WTC11 (cell line): ENCODE results near the gene ERLEC1.

Source experiments
- AFF4 ChIP-seq: sonication (generic); formaldehyde crosslinking; IDR thresholded peaks from 2 replicates; pipeline ENCODE4 v1.8.1; 2023; ENCODE audit warnings: mild to moderate bottlenecking, missing genetic modification reagents, borderline replicate concordance
- ATF3 ChIP-seq: sonication (generic); formaldehyde crosslinking; conservative IDR thresholded peaks from 2 replicates; pipeline ENCODE4 v1.8.1; 2022; ENCODE audit warnings: mild to moderate bottlenecking, missing genetic modification reagents
- CBFB ChIP-seq: sonication (generic); formaldehyde crosslinking; IDR thresholded peaks from 2 replicates; pipeline ENCODE4 v1.8.1; 2022; ENCODE audit warnings: mild to moderate bottlenecking, low read depth, missing genetic modification reagents
- CTCF ChIP-seq: fragments of 200-600 bp; IDR thresholded peaks from 2 replicates; pipeline ENCODE4 v1.8.0; 2022; ENCODE audit warnings: antibody characterized with exemption
- E2F1 ChIP-seq: sonication (generic); formaldehyde crosslinking; IDR thresholded peaks from 2 replicates; pipeline ENCODE4 v1.8.0; 2022; ENCODE audit warnings: mild to moderate bottlenecking, missing genetic modification reagents
- MYBL2 ChIP-seq: sonication (generic); formaldehyde crosslinking; IDR thresholded peaks from 2 replicates; pipeline ENCODE4 v1.8.1; 2023; ENCODE audit warnings: mild to moderate bottlenecking, moderate library complexity, missing genetic modification reagents
- NR3C1 ChIP-seq: sonication (generic); formaldehyde crosslinking; conservative IDR thresholded peaks from 2 replicates; pipeline ENCODE4 v1.8.1; 2023; ENCODE audit warnings: low read depth, mild to moderate bottlenecking, missing genetic modification reagents
- USF1 ChIP-seq: sonication (generic); formaldehyde crosslinking; IDR thresholded peaks from 2 replicates; pipeline ENCODE4 v1.8.0; 2022; ENCODE audit warnings: mild to moderate bottlenecking, missing genetic modification reagents
- ZNF232 ChIP-seq: sonication (generic); formaldehyde crosslinking; IDR thresholded peaks from 2 replicates; pipeline ENCODE4 v1.8.0; 2022; ENCODE audit warnings: mild to moderate bottlenecking, missing genetic modification reagents
- ZNF671 ChIP-seq: fragments of 250-450 bp; sonication (Bioruptor Pico); IDR thresholded peaks from 2 replicates; pipeline ENCODE4 v1.8.0; 2021; ENCODE audit warnings: mild to moderate bottlenecking
- ZSCAN18 ChIP-seq: fragments of 250-450 bp; sonication (Bioruptor Pico); IDR thresholded peaks from 2 replicates; pipeline ENCODE4 v2.1.2; 2022; ENCODE audit warnings: mild to moderate bottlenecking, moderate library complexity

GRCh38 chr2:53828331-53828730 is 41.5 kb downstream of the ERLEC1 start:
- TF ChIP-seq E2F1 (CRISPR knock-in tag) = no peak
- TF ChIP-seq ATF3 (CRISPR knock-in tag) = no peak
- TF ChIP-seq CBFB = no peak
- no peak for TF ChIP-seq ZNF671 (CRISPR knock-in tag)
- no peak for TF ChIP-seq CTCF
- no peak for TF ChIP-seq NR3C1 (CRISPR knock-in tag)
- no peak for TF ChIP-seq USF1 (CRISPR knock-in tag)
- no peak for TF ChIP-seq MYBL2 (CRISPR knock-in tag)
- TF ChIP-seq ZSCAN18 = no peak
- no peak for TF ChIP-seq ZNF232 (CRISPR knock-in tag)
- no peak for TF ChIP-seq AFF4 (CRISPR knock-in tag)
